Ecto neural progenitor cell (in vitro differentiated cells): ENCODE data around the gene CDH4.

Source experiments
- DNase-seq: peaks from one replicate; pipeline ENCODE4 v3.0.0-alpha.2; 2018; ENCODE audit warnings: low spot score

Gene CDH4

GRCh38 chr20:61719691-61720347 lies 467.8 kb downstream of the CDH4 start:
- DNase-seq: no peak

GRCh38 chr20:61720348-61720696 lies 468.3 kb downstream of the CDH4 start:
- DNase-seq: no peak

GRCh38 chr20:61722146-61722678 lies 470.2 kb downstream of the CDH4 start:
- no peak for DNase-seq

- no peak for DNase-seq
Observed at GRCh38 chr20:61723529-61724257, 471.6 kb downstream of the CDH4 start.

- DNase-seq: no peak
Observed at GRCh38 chr20:61724376-61724775, 472.3 kb downstream of the CDH4 start.

- no peak for DNase-seq
Observed at GRCh38 chr20:61725145-61725544, 473.1 kb downstream of the CDH4 start.

- DNase-seq: no peak
Observed at GRCh38 chr20:61725966-61726365, 473.9 kb downstream of the CDH4 start.

- DNase-seq: no peak
Observed at GRCh38 chr20:61726979-61727378, 474.9 kb downstream of the CDH4 start.

- DNase-seq: no peak
Observed at GRCh38 chr20:61727761-61728160, 475.7 kb downstream of the CDH4 start.

GRCh38 chr20:61728326-61728725 lies 476.3 kb downstream of the CDH4 start:
- DNase-seq: no peak

GRCh38 chr20:61728786-61729770 lies 477.0 kb downstream of the CDH4 start:
- DNase-seq: no peak

GRCh38 chr20:61730631-61731362 lies 478.7 kb downstream of the CDH4 start:
- DNase-seq: no peak

GRCh38 chr20:61731363-61732181 lies 479.5 kb downstream of the CDH4 start:
- DNase-seq: no peak

- no peak for DNase-seq
Observed at GRCh38 chr20:61732511-61733210, 480.6 kb downstream of the CDH4 start.

- DNase-seq: no peak
Observed at GRCh38 chr20:61733216-61733615, 481.2 kb downstream of the CDH4 start.

GRCh38 chr20:61733891-61734732 lies 482.1 kb downstream of the CDH4 start:
- DNase-seq: no peak

- no peak for DNase-seq
Observed at GRCh38 chr20:61734733-61735502, 482.9 kb downstream of the CDH4 start.

GRCh38 chr20:61735503-61735785 lies 483.4 kb downstream of the CDH4 start:
- DNase-seq: no peak
